GM21367 (cell line): ENCODE data around the gene ACYP1.
A peak's percentile ranks its signal among the peaks of the same experiment; 100 is the strongest.
"Not testable (repeated sequence)": the region's sequence is repeated elsewhere in the genome, so short reads cannot be mapped to it uniquely, and the experiment has no call there.

ENCODE experiments used
- ATAC-seq: cut with Tn5 transposase; IDR thresholded peaks from one replicate; pipeline ENCODE4 v1.9.1; 2021; ENCODE audit not compliant: unreplicated experiment

The ACYP1 gene

GRCh38 chr14:75068294-75069120, 4.7 kb upstream of the ACYP1 start:
- no peak for ATAC-seq

- ATAC-seq = not testable (repeated sequence)
These were observed 3.9 kb upstream of the ACYP1 start for GRCh38 chr14:75067765-75068164.

GRCh38 chr14:75067212-75067611, 3.4 kb upstream of the ACYP1 start:
- no peak for ATAC-seq

GRCh38 chr14:75066691-75067090, 2.9 kb upstream of the ACYP1 start:
- no peak for ATAC-seq

- ATAC-seq = no peak
These were observed 362 bp upstream of the ACYP1 start for GRCh38 chr14:75064205-75064567.

GRCh38 chr14:75063013-75063412, 811 bp downstream of the ACYP1 start:
- no peak for ATAC-seq

GRCh38 chr14:75060420-75060819, 3.4 kb downstream of the ACYP1 start:
- ATAC-seq = no peak

GRCh38 chr14:75059642-75060041, 4.2 kb downstream of the ACYP1 start:
- no peak for ATAC-seq

GRCh38 chr14:75054421-75054820, 9.4 kb downstream of the ACYP1 start:
- no peak for ATAC-seq

GRCh38 chr14:75053396-75054291, 10.2 kb downstream of the ACYP1 start:
- no peak for ATAC-seq

GRCh38 chr14:75051556-75051899, 12.3 kb downstream of the ACYP1 start:
- ATAC-seq = peak; percentile 14

- ATAC-seq = peak; percentile 72
These were observed 12.8 kb downstream of the ACYP1 start, which contains the start of gene MLH3 for GRCh38 chr14:75050852-75051555. TSS of gene MLH3 (minus strand) at chr14:75051467. CDS start at chr14:75049655, 1,812 bp downstream.

GRCh38 chr14:75049731-75050201, 14.1 kb downstream of the ACYP1 start:
- ATAC-seq = no peak

GRCh38 chr14:75049136-75049535, 14.7 kb downstream of the ACYP1 start:
- no peak for ATAC-seq

- ATAC-seq = no peak
These were observed 15.7 kb downstream of the ACYP1 start for GRCh38 chr14:75048101-75048500.

- ATAC-seq = no peak
These were observed 16.3 kb downstream of the ACYP1 start for GRCh38 chr14:75047506-75047905.

GRCh38 chr14:75046899-75047298, 16.9 kb downstream of the ACYP1 start:
- no peak for ATAC-seq

- ATAC-seq = no peak
These were observed 17.5 kb downstream of the ACYP1 start for GRCh38 chr14:75046275-75046674.

GRCh38 chr14:75044752-75045151, 19.1 kb downstream of the ACYP1 start:
- ATAC-seq = no peak

GRCh38 chr14:75044322-75044721, 19.5 kb downstream of the ACYP1 start:
- no peak for ATAC-seq

GRCh38 chr14:75042035-75042434, 21.8 kb downstream of the ACYP1 start:
- no peak for ATAC-seq
